Measurements from ENCODE around the gene MEX3A. TPM values are rescaled to one million over a fixed set of nuclear protein-coding genes. Genes with fewer than 3 reads are reported as not detected.

MEX3A gene
- polyA plus RNA-seq, 2 donors, result 0.36 to 0.59 TPM

DNA sequence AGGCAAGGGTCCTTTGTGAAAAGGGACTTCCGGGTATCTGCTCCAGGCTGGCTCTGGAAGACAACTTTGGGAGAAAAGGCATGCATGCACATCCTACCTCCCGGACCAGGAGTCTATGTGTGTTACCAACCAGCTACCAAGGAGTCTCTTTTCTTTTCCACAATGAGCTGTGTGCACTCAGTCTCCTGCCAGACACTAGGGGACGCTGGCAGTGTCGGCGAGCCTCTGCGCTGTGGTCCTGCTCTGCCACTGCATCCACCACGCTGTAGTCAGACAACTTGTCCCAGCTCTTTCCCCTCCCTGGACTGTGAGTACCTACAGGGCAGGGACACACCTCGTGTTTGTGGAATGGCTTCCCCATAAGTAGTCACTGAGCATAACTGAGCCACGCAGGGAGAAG, 56.4 kb downstream of the MEX3A start:
- Histone ChIP-seq H3K27me3 (ENCODE audit: control insufficient read depth in 1 of 2, insufficient read depth in 2 of 2, low read length in 2 of 2) (no peaks in the 10 kb centered on the region), H3K36me3 (ENCODE audit: control insufficient read depth in 2 of 2, insufficient read depth in 2 of 2, low read length in 1 of 2) (no peaks in the 10 kb centered on the region), H3K27ac (ENCODE audit: low read depth in 2 of 2, low read length in 1 of 2) (no peak overlapping the region), H3K9me3 (ENCODE audit: control insufficient read depth in 2 of 2, insufficient read depth in 1 of 2, low read depth in 1 of 2, low read length in 1 of 2) (no peaks in the 10 kb centered on the region), H3K4me1 (ENCODE audit: control insufficient read depth in 2 of 2, insufficient read depth in 2 of 2, low read length in 1 of 2) (no peaks in the 10 kb centered on the region), H3K4me3 (ENCODE audit: low read depth in 1 of 2, low read length in 2 of 2) (no peak overlapping the region)
- 18 to 19% methylated on average over 9 of the region's 9 CpGs for WGBS, 2 donors

DNA sequence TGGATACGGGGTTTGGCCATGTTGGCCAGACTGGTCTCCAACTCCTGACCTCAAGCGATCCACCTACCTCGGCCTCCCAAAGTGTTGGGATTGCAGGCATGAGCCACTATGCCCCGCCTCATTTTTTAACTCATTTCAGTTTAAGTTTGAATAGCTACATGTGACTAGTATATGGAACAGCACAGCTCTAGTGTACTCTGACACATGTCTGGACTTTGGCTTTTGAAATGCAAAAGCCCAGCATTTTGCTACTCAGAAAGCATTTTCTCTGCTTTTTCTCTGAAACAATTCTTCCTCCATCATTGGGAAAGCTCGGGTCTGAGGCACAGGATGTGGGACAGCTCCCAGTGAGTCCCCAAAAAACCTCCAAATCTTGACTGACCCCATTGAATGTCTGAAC, 57.5 kb downstream of the MEX3A start:
- no peaks in the 10 kb centered on the region for H3K36me3 ChIP-seq (ENCODE audit: control insufficient read depth in 2 of 2, insufficient read depth in 2 of 2, low read length in 1 of 2)
- no peak overlapping the region for H3K27ac ChIP-seq (ENCODE audit: low read depth in 2 of 2, low read length in 1 of 2)
- WGBS, 2 donors, result 77 to 80% methylated on average over 5 of the region's 5 CpGs
- H3K9me3 ChIP-seq (ENCODE audit: control insufficient read depth in 2 of 2, insufficient read depth in 1 of 2, low read depth in 1 of 2, low read length in 1 of 2), result no peaks in the 10 kb centered on the region
- no peak overlapping the region for H3K4me3 ChIP-seq (ENCODE audit: low read depth in 1 of 2, low read length in 2 of 2)
- H3K4me1 ChIP-seq (ENCODE audit: control insufficient read depth in 2 of 2, insufficient read depth in 2 of 2, low read length in 1 of 2), result no peaks in the 10 kb centered on the region
- H3K27me3 ChIP-seq (ENCODE audit: control insufficient read depth in 1 of 2, insufficient read depth in 2 of 2, low read length in 2 of 2), result no peaks in the 10 kb centered on the region

Other genes starting within 250 kb of the MEX3A start
- gene GON4L, start 225.3 kb downstream of the MEX3A start, polyA plus RNA-seq, result 10 to 100 TPM; 11.0 to 19.8 TPM
- gene SYT11, start 222.9 kb downstream of the MEX3A start, polyA plus RNA-seq, result under 1 TPM; 0.20 to 0.99 TPM
- 10 to 100 TPM; 23.4 to 29.7 TPM for gene RIT1, start 171.1 kb downstream of the MEX3A start, polyA plus RNA-seq
- 10 to 100 TPM; 11.9 to 29.6 TPM for gene KHDC4, start 148.1 kb downstream of the MEX3A start, polyA plus RNA-seq
- gene RXFP4, start 140.8 kb downstream of the MEX3A start, polyA plus RNA-seq, result under 1 TPM; 0.04 to 0.08 TPM
- gene ARHGEF2, start 103.9 kb downstream of the MEX3A start, polyA plus RNA-seq, result 10 to 100 TPM; 15.9 to 26.6 TPM
- gene SSR2, start 61.5 kb downstream of the MEX3A start, polyA plus RNA-seq, result 100 to 1,000 TPM in 1 of 2 donors, 10 to 100 TPM in 1; 67.0 to 145 TPM
- gene UBQLN4, start 28.7 kb downstream of the MEX3A start, polyA plus RNA-seq, result 10 to 100 TPM; 18.3 to 21.0 TPM
- 100 to 1,000 TPM in 1 of 2 donors, 10 to 100 TPM in 1; 82.6 to 101 TPM for gene LAMTOR2, start 27.7 kb downstream of the MEX3A start, polyA plus RNA-seq
- gene RAB25, start 21.3 kb downstream of the MEX3A start, polyA plus RNA-seq, result 100 to 1,000 TPM; 470 to 576 TPM
- 100 to 1,000 TPM; 183 to 230 TPM for gene LMNA, start 32.2 kb upstream of the MEX3A start, polyA plus RNA-seq
- gene SEMA4A, start 71.1 kb upstream of the MEX3A start, polyA plus RNA-seq, result 10 to 100 TPM; 23.8 to 24.9 TPM
- gene SLC25A44, start 111.6 kb upstream of the MEX3A start, polyA plus RNA-seq, result 1 to 10 TPM; 4.4 to 8.8 TPM
- gene PMF1, start 130.5 kb upstream of the MEX3A start, polyA plus RNA-seq, result 10 to 100 TPM; 67.2 to 69.0 TPM
- under 1 TPM; 0.41 to 0.81 TPM for gene BGLAP, start 159.7 kb upstream of the MEX3A start, polyA plus RNA-seq
- 1 to 10 TPM; 3.1 to 7.7 TPM for gene PAQR6, start 165.6 kb upstream of the MEX3A start, polyA plus RNA-seq
- 10 to 100 TPM; 34.5 to 38.6 TPM for gene SMG5, start 200.4 kb upstream of the MEX3A start, polyA plus RNA-seq
- gene TMEM79, start 201.9 kb upstream of the MEX3A start, polyA plus RNA-seq, result 100 to 1,000 TPM in 1 of 2 donors, 10 to 100 TPM in 1; 83.8 to 139 TPM
- 10 to 100 TPM; 20.9 to 32.4 TPM for gene GLMP, start 213.2 kb upstream of the MEX3A start, polyA plus RNA-seq
- not detected for gene VHLL, start 216.8 kb upstream of the MEX3A start, polyA plus RNA-seq

Measured in esophagus (tissue), 2 donors.